K562 (cell line): ENCODE data around the gene GH2. TPM values are rescaled to one million over a fixed set of nuclear protein-coding genes. Genes with fewer than 3 reads are reported as not detected.
A peak's percentile ranks its signal among the peaks of the same experiment; 100 is the strongest.

Source experiments
- CBFA2T2 ChIP-seq: fragments of 450-650 bp; conservative IDR thresholded peaks from 2 replicates; pipeline ENCODE4 v1.6.1; 2017; ENCODE audit warnings: mild to moderate bottlenecking
- CREM ChIP-seq: IDR thresholded peaks from 2 replicates; pipeline ENCODE4 v1.6.1; 2014; ENCODE audit warnings: antibody characterized with exemption, low read depth
- ETV6 ChIP-seq, 3 experiments: fragments of 150-350 bp in 1 of 3; sonication (generic) in 1 of 3; formaldehyde crosslinking in 1 of 3; IDR thresholded peaks; 2 replicates each; pipeline versions ENCODE4 v1.6.1 to v1.8.0; 2014 to 2022; ENCODE audit warnings: borderline replicate concordance in 2 of 3, low read depth in 2 of 3, antibody characterized with exemption in 1 of 3, low read length in 1 of 3, mild to moderate bottlenecking in 1 of 3, missing genetic modification reagents in 1 of 3
- FOXJ2 ChIP-seq: fragments of 200-800 bp; sonication (Bioruptor generic); IDR thresholded peaks from 2 replicates; pipeline ENCODE4 v1.6.1; 2016; ENCODE audit warnings: missing genetic modification characterization, missing compliant biosample characterization
- JUN ChIP-seq, 2 experiments: sonication (generic) in 1 of 2; formaldehyde crosslinking in 1 of 2; IDR thresholded peaks; 2 replicates each; pipeline versions ENCODE4 v1.6.1 to v1.8.0; 2012 to 2022; ENCODE audit warnings: borderline replicate concordance in 2 of 2, mild to moderate bottlenecking in 2 of 2, improper control_type of control experiment in 1 of 2, low read depth in 1 of 2, low read length in 1 of 2, missing genetic modification reagents in 1 of 2
- PHB2 ChIP-seq: fragments of 450-650 bp; IDR thresholded peaks from 2 replicates; pipeline ENCODE4 v1.6.1; 2017; ENCODE audit warnings: low read depth
- PHF8 ChIP-seq: fragments of 200-600 bp; sonication (generic); IDR thresholded peaks from 2 replicates; pipeline ENCODE4 v1.6.1; 2012; ENCODE audit warnings: mixed run types, mild to moderate bottlenecking, inconsistent platforms, low read length, moderate library complexity, borderline replicate concordance
- SLC30A9 ChIP-seq: fragments of 250-450 bp; sonication (Bioruptor Pico); IDR thresholded peaks from 2 replicates; pipeline ENCODE4 v1.8.0; 2022; ENCODE audit warnings: mild to moderate bottlenecking, moderate library complexity
- SP2 ChIP-seq: IDR thresholded peaks from 2 replicates; pipeline ENCODE4 v1.6.1; 2011; ENCODE audit warnings: mild to moderate bottlenecking, low read depth, low read length, moderate library complexity; ENCODE audit not compliant: poor library complexity, severe bottlenecking; ENCODE audit errors: extremely low read depth
- ZNF12 ChIP-seq: sonication (generic); formaldehyde crosslinking; IDR thresholded peaks from 2 replicates; pipeline ENCODE4 v1.4.0; 2020; ENCODE audit warnings: mild to moderate bottlenecking, missing genetic modification reagents
- ZNF124 ChIP-seq: sonication (generic); formaldehyde crosslinking; IDR thresholded peaks from 2 replicates; pipeline ENCODE4 v1.8.1; 2022; ENCODE audit warnings: missing genetic modification reagents
- ZNF316 ChIP-seq: fragments of 450-650 bp; IDR thresholded peaks from 2 replicates; pipeline ENCODE4 v1.6.1; 2016
- ZNF324 ChIP-seq: fragments of 250-450 bp; sonication (Bioruptor Pico); IDR thresholded peaks from 2 replicates; pipeline ENCODE4 v1.4.0; 2020; ENCODE audit warnings: mild to moderate bottlenecking
- ZNF445 ChIP-seq: fragments of 250-450 bp; sonication (Bioruptor Pico); IDR thresholded peaks from 2 replicates; pipeline ENCODE4 v1.4.0; 2020; ENCODE audit warnings: low read depth, mild to moderate bottlenecking, moderate library complexity
- ZNF589 ChIP-seq: fragments of 200-800 bp; sonication (Bioruptor generic); IDR thresholded peaks from 2 replicates; pipeline ENCODE4 v1.6.1; 2016; ENCODE audit warnings: low read depth, missing genetic modification characterization, missing compliant biosample characterization
- polyA plus RNA-seq, 8 experiments: library from polyadenylated mRNA; depleted of rRNA in 4 of 8; stranded (reverse) in 5 of 8; unstranded in 3 of 8; fragments of >200 nt; fragmentation: Nextera tagmentation in 2 of 8; fragmentation: Illumina TruSeq in 1 of 8; extraction: Ambion mirVana in 2 of 8; extraction: Trizol in 1 of 8; gene quantifications; 2 replicates each; pipeline versions ENCODE4 v1.2.1 to v1.2.3, GENCODE V29; 2011 to 2014; ENCODE audit warnings: inconsistent platforms in 1 of 8, missing spikeins in 1 of 8
- total RNA-seq, 7 experiments: library from RNA; depleted of rRNA in 6 of 7; stranded (reverse); fragments of >200 nt in 6 of 7; fragmentation: Illumina TruSeq in 2 of 7; extraction: Trizol in 2 of 7; gene quantifications; 2 replicates each; pipeline versions ENCODE4 v1.2.1 to v1.2.3, GENCODE V29; 2011 to 2021; ENCODE audit warnings: low replicate concordance in 1 of 7
- TF ChIP-seq, protein P1 (sequence below), 2 experiments: fragments of 450-650 bp in 1 of 2; IDR thresholded peaks; 2 replicates each; pipeline ENCODE4 v1.6.1; 2011 to 2017; ENCODE audit warnings: low read depth in 2 of 2, antibody characterized with exemption in 1 of 2, borderline replicate concordance in 1 of 2, low read length in 1 of 2, mild to moderate bottlenecking in 1 of 2, mixed read lengths in 1 of 2; ENCODE audit not compliant: control insufficient read depth in 1 of 2
- TF ChIP-seq, protein P2 (sequence below): sonication (generic); formaldehyde crosslinking; IDR thresholded peaks from 2 replicates; pipeline ENCODE4 v1.8.0; 2022; ENCODE audit warnings: missing genetic modification reagents, mild to moderate bottlenecking, borderline replicate concordance
- TF ChIP-seq, protein P3 (sequence below), 2 experiments: fragments of 450-650 bp; conservative IDR thresholded peaks; 2 replicates each; pipeline ENCODE4 v1.6.1; 2017; ENCODE audit warnings: mild to moderate bottlenecking in 2 of 2, moderate library complexity in 2 of 2

Gene GH2
- total and polyA plus RNA-seq, 9 of the 15 experiments (the other 6 are each of a cell fraction or from before 2014, with no cell fraction given) = not detected

DNA sequence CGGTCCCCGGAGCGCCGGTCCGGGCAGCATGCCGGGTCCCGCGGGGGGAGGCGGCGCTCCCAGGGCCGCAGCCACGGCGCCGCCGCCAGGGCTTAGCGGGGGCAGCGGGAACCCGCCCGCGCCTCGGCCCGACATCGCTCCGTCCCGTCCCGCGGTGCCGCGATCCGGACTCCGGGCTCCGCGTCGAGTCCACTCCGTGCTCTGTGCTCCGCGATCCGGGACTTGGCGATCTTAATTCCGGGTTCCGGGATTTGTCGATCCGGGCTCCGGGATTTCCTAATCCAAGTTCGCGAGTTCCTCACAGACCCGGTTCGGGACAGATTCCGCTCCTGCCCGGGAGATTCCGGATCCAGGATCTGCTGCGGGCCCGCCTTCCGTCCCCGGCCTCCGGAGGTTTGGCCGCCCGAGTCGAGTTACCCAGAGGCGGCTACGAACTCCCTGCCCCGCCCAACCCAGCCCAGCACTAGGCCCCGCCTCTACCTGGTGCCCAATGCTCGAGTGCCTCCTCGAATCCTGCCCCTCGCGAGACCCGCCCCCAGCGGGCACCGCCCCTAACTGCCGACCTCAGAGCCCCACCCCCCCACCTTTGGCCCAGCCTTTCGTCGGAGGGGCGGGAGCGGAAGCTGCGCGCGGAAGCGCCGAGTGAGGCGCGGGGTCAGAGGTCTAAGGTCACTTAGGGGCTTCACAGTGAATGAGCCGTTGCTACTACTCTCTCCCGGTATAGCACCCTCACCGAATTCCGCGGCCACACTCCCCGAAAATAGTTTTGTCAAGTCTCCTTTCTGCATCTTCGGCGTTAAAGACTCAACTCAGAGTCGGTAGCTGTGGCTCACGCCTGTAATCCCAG is 39.0 kb downstream of the GH2 start, which contains the start of gene SMARCD2 (continued):
- TF ChIP-seq, protein P1, sequence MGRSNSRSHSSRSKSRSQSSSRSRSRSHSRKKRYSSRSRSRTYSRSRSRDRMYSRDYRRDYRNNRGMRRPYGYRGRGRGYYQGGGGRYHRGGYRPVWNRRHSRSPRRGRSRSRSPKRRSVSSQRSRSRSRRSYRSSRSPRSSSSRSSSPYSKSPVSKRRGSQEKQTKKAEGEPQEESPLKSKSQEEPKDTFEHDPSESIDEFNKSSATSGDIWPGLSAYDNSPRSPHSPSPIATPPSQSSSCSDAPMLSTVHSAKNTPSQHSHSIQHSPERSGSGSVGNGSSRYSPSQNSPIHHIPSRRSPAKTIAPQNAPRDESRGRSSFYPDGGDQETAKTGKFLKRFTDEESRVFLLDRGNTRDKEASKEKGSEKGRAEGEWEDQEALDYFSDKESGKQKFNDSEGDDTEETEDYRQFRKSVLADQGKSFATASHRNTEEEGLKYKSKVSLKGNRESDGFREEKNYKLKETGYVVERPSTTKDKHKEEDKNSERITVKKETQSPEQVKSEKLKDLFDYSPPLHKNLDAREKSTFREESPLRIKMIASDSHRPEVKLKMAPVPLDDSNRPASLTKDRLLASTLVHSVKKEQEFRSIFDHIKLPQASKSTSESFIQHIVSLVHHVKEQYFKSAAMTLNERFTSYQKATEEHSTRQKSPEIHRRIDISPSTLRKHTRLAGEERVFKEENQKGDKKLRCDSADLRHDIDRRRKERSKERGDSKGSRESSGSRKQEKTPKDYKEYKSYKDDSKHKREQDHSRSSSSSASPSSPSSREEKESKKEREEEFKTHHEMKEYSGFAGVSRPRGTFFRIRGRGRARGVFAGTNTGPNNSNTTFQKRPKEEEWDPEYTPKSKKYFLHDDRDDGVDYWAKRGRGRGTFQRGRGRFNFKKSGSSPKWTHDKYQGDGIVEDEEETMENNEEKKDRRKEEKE (IDR thresholded peaks at IDR 0.05; ENCODE audit: borderline replicate concordance in 1 of 2, control insufficient read depth in 1 of 2, low read depth in 2 of 2, low read length in 1 of 2) = peak in 1 of 2 experiments; percentile 69; a peak in 2 of 4 replicates
- no peak for TF ChIP-seq SP2
- TF ChIP-seq ZNF124 (CRISPR knock-in tag) = no peak
- TF ChIP-seq FOXJ2 = 0 out of 2 replicates have a peak, but pooled peaks have one; percentile 39
- peak; percentile 75; the same call in 1 of the 2 replicates for TF ChIP-seq ZNF589 (CRISPR knock-in tag)
- 0 out of 2 replicates have a peak, but pooled peaks have one; percentile 7 for TF ChIP-seq ZNF324 (CRISPR knock-in tag)
- peak; percentile 30; the same call in 1 of the 2 replicates for TF ChIP-seq PHF8
- 0 out of 2 replicates have a peak, but pooled peaks have one; percentile 66 for TF ChIP-seq SLC30A9 (CRISPR knock-in tag)
- TF ChIP-seq, protein P2, sequence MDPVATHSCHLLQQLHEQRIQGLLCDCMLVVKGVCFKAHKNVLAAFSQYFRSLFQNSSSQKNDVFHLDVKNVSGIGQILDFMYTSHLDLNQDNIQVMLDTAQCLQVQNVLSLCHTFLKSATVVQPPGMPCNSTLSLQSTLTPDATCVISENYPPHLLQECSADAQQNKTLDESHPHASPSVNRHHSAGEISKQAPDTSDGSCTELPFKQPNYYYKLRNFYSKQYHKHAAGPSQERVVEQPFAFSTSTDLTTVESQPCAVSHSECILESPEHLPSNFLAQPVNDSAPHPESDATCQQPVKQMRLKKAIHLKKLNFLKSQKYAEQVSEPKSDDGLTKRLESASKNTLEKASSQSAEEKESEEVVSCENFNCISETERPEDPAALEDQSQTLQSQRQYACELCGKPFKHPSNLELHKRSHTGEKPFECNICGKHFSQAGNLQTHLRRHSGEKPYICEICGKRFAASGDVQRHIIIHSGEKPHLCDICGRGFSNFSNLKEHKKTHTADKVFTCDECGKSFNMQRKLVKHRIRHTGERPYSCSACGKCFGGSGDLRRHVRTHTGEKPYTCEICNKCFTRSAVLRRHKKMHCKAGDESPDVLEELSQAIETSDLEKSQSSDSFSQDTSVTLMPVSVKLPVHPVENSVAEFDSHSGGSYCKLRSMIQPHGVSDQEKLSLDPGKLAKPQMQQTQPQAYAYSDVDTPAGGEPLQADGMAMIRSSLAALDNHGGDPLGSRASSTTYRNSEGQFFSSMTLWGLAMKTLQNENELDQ (CRISPR knock-in tag) = peak; percentile 57; the same call in 1 of the 2 replicates
- peak; percentile 22; the same call in 1 of the 2 replicates for TF ChIP-seq PHB2
- TF ChIP-seq, protein P3, sequence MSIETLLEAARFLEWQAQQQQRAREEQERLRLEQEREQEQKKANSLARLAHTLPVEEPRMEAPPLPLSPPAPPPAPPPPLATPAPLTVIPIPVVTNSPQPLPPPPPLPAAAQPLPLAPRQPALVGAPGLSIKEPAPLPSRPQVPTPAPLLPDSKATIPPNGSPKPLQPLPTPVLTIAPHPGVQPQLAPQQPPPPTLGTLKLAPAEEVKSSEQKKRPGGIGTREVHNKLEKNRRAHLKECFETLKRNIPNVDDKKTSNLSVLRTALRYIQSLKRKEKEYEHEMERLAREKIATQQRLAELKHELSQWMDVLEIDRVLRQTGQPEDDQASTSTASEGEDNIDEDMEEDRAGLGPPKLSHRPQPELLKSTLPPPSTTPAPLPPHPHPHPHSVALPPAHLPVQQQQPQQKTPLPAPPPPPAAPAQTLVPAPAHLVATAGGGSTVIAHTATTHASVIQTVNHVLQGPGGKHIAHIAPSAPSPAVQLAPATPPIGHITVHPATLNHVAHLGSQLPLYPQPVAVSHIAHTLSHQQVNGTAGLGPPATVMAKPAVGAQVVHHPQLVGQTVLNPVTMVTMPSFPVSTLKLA (conservative IDR thresholded peaks at IDR 0.05) = peak; percentile 72 to 81; a peak in 3 of 4 replicates
- peak; percentile 84 for TF ChIP-seq CREM
- TF ChIP-seq JUN (IDR thresholded peaks at IDR 0.05; ENCODE audit: borderline replicate concordance, low read depth, low read length) = peak; percentile 76; the same call in 1 of the 2 replicates
- TF ChIP-seq JUN (CRISPR knock-in tag; IDR thresholded peaks at IDR 0.05; ENCODE audit: borderline replicate concordance) = no peak
- peak in 1 of 2 experiments; percentile 53; a peak in 1 of 4 replicates for TF ChIP-seq ETV6 (IDR thresholded peaks at IDR 0.05; ENCODE audit: borderline replicate concordance in 1 of 2, low read depth in 2 of 2, low read length in 1 of 2)
- peak; percentile 73; the same call in 1 of the 2 replicates for TF ChIP-seq ETV6 (CRISPR knock-in tag; IDR thresholded peaks at IDR 0.05; ENCODE audit: borderline replicate concordance)
- TF ChIP-seq ZNF445 = no peak
- TF ChIP-seq CBFA2T2 = no peak
- no peak for TF ChIP-seq ZNF12 (CRISPR knock-in tag)
- no peak for TF ChIP-seq ZNF316
